IPS-11a (cell line): ENCODE data around the gene VN1R5.
"Not testable (repeated sequence)": the region's sequence is repeated elsewhere in the genome, so short reads cannot be mapped to it uniquely, and the experiment has no call there.

Experiments used
- H3K4me3 ChIP-seq: one replicate; pipeline ENCODE4 v1.5.1; 2013; ENCODE audit warnings: low read depth, low read length, control low read depth

VN1R5 gene

DNA sequence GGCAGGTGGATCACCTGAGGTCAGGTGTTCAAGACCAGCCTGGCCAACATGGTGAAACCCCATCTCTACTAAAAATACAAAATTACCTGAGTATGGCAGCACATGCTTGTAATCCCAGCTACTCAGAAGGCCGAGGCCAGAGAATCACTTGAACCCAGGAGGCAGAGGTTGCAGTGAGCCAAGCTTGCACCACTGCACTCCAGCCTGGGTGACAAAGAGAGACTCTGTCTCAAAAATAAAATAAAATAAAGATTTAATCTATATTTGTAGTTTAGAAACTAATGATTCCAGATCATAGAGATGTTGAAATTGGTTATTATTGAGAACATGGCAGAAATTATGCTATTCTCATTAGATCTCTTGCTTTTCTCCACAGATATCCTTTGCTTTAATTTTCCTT, at the start of gene VN1R5:
VN1R5 (plus strand) TSS at position 301 of the 400 bp plus-strand sequence.
- H3K4me3 ChIP-seq: not testable (repeated sequence)

DNA sequence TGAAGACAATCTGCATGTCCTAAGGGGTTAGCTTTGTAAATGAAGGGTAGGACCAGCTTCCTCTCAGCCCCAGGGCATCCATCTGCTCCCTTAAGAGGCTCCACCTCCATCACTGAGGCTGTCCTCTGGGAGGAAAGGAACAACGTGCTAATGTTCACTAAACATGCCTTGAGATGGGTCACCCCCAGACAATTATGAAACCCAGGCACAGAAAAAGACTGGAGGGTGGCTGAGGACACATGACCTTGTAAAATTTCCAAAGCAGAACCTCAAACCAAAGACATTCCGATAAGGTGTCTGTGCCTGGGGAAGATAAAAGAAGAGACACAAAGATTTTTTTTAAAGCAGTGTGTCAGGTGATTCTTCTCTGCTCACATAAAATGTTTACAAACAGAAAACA, 46.5 kb upstream of the VN1R5 start:
- H3K4me3 ChIP-seq: peak overlapping the region; percentile 21

DNA sequence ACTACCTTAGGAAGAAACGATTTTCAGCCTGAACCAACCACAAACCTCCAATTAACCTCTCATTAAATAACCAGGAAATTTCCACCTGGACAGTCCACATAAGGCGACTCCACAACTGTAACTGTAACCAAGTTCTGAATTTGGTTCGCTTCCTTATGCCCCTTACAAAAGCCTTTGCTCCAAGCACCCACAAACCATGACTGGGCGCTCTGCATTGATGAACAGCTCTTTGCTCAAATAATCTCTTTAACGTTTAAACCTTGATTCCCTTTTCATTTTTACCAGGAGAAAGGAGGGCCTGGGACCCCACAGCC, 45.9 kb upstream of the VN1R5 start:
- H3K4me3 ChIP-seq: peak overlapping the region; percentile 87

DNA sequence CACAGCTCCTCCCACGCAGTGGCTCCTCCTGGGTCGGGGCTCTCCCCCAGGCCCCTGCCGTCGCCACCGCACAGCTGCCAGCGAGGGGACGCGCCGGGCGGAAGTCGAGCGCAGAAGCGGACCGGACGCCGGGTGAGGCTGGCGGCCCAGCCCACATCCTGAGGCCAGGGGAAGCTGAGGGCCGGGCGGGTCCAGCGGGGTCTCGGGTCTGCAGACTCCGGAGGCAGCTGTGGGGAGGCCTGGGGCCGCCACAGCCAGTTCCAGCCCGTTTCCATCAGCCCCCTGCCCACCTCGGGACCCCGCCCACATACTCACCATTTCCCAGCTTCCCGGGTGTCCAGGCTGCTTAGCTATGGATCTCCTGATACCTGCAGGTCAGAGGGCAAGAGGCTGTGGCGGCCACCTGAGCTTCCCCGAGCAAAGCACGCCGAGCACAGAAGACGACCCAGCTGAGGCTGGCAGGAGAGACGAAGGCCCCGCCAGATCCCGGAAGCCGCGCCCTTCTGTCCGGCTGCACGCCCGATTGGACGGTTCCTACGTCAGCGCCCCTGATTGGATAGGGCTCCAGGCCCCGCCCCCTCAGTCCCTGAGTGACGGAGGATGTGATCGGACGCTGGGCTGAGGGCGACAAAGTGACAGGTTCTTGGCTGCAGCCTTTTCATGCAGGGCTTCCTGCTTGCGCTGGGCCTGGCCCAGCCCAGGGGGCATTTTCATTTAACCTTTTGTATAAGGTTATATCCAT, 45.3 kb upstream of the VN1R5 start:
- peak overlapping the region; percentile 87 for H3K4me3 ChIP-seq

DNA sequence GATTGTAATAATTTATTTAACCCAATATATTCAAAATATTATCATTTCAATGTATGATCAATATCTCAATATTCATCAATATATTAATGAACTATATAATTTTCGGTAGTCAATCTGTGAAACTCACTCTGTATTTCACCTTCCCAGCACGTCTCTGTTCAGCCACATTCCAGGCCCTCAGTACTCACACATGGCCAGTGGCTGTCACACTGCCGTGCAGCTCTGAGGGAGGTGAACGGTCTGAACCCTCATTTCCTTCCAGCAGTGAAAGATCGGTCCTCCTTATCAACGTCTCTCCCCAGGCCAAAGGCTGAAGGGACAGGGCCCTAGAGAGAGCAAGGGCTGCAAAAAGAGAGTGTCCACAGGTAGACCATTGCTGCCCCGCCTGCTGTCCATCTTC, 44.5 kb upstream of the VN1R5 start:
- no peak overlapping the region for H3K4me3 ChIP-seq

DNA sequence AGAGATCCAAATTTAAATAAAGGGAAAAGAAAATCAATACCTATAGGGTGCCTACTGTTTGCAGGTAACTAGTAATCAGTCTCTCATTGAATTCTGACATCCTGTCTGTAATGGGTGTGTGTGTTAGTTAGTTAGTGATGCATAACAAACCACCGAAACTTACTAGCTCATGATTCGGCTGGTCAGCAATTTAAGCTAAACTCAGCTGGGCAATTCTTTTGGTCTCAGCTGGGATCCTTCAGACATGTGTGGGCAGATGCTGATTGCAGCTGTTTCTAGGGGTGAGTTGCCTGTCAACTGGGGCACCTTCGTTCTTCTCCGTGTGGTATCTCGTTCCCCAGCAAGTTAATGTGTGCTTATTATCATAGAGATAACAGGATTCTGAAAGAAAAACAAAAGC, 43.9 kb upstream of the VN1R5 start:
- no peak overlapping the region for H3K4me3 ChIP-seq

DNA sequence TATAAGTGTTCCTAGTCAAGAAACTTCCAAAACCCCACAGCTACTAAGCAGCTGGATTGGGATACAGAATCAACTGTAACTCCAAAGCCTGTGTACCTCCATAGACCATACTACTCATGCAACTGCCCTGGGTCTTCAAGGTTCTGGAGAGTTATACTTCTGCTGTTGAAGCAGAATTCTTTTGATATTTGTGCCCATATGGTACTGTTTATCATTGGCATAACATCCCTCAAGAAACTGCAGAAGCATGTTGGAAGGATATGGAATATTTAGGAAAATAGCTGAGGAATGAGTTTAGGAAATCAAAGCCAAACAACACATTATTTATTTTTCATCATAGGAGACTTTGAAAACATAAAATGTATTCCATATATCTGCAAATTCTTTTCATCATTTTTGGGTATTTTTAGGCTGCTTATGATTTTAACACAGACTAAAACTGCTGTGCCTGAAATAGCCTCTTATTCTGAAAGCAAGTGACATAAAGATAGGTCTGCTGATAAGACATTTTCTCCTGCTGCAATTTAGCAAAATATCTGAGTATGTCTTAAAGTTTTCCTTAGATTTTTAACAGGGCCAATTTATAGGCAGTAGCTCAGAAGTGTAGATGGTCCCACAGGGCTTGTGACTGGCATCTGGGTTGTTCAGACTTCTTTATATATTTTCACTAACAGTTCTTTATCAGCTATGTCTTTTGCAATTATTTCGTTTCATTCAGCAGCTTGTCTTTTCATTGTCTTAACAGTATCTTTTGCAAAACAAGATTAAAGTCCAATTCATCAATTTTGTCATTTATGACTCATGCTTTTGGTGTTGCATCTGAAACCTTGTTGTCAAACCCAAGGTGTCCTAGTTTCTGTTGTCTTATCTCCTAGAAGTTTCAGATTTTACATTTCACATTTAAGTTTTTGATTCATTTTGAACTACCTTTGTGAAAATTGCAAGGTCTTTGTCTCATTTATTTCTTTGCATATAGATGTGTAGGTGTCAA, 43.0 kb upstream of the VN1R5 start:
- H3K4me3 ChIP-seq: no peak overlapping the region

DNA sequence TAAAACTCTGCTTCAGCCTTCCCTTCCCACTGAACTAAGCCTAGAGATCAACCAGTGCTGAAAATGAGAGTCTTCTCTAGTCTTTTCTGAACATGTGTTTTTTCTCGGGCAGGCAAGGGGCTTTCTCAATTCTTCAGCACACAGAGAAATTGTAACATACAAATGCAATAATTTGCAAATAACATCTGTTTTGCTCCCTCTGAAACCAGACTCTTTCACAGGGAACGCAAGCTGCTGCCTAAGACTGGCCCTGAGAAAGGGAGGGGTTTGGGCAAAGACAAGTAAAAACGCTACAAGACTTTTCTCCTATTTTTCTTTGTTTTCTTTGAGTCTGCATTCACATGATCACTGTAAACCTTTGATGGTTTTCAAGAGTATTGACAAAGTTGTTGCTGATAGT, 39.6 kb upstream of the VN1R5 start:
- H3K4me3 ChIP-seq: no peak overlapping the region

DNA sequence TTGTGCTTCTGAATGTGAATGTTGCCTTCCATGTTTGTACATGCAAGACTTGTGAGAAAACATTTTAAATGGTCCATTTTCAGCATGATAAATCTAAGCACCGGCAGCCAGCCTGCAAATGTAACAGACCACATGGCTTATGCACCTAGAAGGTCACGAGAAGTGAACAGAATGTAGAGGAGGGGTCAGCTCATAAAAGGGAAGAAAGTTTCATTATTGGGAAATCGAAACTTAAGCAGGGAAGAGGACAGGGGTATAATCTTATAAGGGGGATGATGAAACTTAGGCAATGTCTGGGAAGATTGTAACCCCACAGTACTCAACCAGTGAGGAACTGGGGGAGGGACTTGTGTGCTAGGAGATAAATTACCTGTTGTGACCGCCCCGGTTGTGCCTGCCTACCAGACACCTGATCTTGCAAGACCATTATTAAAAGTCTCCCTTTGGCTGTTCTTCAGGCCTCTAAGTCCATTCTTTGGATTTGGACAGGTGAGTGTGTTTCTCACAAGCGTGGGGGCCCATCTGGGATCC, 37.7 kb upstream of the VN1R5 start:
- no peak overlapping the region for H3K4me3 ChIP-seq

DNA sequence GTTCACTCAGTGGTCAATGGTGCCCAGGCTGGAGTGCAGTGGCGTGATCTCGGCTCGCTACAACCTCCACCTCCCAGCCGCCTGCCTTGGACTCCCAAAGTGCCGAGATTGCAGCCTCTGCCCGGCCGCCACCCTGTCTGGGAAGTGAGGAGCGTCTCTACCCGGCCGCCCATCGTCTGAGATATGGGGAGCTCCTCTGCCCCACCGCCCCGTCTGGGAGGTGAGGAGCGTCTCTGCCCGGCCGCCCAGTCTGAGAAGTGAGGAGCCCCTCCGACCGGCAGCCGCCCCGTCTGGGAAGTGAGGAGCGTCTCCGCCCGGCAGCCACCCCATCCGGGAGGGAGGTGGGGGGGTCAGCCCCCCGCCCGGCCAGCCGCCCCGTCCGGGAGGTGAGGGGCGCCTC, 35.6 kb upstream of the VN1R5 start:
- not testable (repeated sequence) for H3K4me3 ChIP-seq

DNA sequence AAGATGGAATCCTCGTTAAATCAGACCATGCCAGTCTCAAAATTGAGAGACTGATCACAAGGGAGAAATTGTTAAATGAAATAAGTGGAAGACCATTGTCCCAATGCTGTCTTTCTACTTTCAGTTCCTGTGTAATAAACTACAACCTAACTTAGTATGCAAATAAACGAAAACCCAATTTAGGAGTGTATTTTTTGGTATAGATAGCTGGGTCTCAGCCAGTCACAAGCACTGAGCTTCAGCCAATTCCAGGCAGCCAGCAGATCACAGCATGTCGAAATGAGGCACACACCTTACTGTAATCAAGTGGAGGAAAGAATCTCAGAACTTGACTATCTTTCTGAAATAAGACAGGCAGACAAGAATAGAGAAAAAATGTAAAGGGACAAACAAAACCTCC, 33.0 kb upstream of the VN1R5 start:
- H3K4me3 ChIP-seq: no peak overlapping the region

DNA sequence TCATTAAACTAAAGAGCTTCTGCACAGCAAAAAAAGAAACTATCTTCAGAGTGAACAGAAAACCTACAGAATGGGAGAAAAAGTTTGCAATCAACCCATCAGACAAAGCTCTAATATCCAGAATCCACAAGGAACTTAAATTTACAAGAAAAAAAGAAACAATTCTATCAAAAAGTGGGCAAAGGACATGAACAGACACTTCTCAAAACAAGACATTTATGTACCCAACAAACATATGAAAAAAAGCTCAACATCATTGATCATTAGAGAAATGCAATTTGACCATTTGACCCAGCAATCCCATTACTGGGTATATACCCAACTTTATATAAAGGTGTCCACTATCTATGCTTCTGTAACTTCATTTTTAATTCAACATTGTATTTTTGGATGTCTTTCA, 31.1 kb upstream of the VN1R5 start:
- no peak overlapping the region for H3K4me3 ChIP-seq

DNA sequence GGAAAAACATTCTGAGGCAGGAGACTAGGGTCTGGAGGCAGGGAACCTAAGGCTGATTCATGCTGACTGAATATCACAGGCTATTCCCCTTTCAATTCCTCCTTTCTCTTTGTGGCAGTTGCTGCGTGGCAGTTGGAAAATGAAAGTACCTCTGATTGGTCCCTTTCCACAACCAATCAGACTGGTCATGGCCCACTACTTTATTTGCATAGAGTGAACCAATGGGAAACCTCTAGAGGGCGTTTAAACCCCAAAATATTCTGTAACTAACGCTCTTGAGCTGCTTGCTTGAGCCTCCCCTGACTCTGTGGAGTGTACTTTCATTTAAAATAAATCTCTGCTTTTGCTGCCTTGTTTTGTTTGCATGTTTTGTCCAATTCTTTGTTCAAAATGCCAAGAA, 27.7 kb upstream of the VN1R5 start:
- H3K4me3 ChIP-seq: no peak overlapping the region

DNA sequence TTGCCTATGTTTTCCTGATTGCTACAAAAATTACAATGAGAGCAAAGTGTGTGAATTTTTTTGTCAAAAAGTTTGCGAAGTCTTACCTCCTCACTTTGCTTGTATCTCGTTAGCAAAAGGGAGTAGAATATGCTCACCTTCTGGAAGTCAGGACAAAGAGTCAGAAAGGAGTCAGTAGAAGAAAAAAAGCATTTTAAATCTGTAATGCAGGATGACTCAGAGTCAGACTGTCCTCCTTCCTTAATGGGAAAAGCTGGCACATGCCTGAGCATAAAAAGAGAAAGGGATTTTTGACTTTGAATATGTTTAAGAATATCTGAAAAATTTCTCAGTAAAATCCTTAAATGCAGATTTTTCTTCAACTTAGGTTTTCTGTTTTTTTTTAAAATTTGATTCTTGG, 14.2 kb upstream of the VN1R5 start:
- no peak overlapping the region for H3K4me3 ChIP-seq

DNA sequence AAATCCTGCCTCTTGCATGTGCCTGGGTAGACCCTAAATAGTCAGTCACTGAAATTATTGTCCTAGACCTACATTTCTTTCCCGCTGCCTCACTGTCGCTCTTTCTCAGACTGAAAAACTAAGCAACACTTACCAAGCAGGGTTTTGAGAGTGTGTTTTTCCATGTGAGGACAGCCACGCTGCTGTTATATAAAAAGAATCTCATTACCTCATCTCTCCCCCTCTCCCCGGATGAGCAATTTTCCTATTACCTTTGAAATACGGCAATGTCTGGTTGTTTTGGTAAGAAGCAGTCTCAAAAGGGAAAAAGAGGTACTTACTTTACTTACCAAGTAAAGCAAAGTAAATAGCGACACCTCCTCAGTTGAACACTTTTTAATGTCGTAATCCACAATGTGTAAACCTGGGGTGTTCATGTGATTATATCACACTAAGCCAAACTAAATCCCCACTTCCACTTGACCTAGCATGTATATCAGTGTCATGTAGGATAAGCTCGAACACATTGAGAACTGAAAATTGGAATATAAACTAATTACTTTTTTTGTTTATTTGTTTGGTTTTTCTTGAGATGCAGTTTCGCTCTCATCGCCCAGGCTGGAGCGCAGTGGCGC, 12.2 kb upstream of the VN1R5 start:
- no peak overlapping the region for H3K4me3 ChIP-seq

DNA sequence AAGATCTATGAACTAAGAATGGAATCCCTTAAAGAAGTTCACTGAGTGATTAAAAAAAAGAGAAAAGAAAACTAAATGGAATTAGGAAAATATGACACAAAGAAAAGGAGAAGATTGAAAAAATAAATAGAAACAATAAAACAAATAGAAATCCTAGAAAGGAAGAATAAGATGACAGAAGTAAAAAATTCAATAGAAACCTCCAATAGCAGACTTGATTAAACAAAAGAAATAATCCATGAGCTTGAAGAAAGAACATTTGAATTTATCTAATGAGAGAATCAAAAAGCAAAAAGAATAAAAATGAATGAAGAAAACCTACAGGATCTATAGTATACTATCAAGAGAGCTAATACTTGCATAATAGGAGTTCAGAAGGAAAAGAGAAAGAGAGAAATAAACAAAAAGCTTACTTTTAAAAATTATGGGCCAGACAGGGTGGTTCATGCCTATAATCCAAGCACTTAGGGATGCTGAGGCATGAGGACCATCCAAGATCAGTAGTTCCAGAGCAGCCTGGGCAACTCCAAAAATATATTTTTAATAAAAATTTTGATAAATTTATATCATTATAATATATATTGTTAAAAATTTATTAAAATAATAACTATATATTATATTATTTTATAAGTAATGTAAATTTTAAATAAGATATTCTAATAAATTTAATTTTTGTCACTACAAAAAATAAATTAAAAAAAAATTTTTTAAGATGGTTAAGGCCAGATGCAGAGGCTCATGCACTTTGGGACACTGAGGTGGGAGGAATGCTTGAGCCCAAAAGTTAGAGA, 9.4 kb upstream of the VN1R5 start:
- no peak overlapping the region for H3K4me3 ChIP-seq

DNA sequence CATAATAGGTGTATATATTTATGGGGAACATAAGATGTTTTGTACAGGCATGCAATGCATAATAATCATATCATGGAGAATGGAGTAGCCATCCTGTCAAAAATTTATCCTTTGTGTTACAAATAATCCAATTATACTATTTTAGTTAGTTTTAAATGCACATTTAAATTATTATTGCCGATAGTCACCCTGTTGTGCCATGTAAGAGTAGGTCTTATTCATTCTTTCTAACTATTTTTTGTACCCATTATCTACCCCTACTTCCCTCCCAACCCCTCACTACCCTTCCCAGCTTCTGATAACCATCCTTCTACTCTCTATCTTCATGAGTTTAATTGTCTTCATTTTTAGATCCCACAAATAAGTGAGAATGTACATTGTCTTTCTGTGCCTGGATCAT, 8.3 kb upstream of the VN1R5 start:
- no peak overlapping the region for H3K4me3 ChIP-seq

DNA sequence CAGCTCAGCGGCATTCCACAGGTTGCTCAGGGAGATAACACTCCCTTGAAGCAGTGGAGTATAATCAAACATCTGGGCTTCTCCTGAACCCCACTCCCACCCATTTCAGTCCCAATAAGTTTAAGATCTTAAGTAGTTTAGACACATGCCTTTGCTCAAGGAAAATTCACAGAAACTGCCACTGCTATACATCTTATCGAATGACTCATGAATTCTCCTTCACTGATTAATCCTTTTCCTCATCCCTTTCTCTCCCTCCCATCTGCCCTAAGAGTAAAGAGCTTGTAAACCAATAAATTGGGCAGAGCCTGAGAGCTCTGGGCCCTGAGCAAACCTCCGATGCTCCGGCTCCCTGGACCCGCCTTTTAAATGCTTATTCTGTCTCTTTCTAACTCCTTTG, 10.2 kb downstream of the VN1R5 start:
- H3K4me3 ChIP-seq: no peak overlapping the region

DNA sequence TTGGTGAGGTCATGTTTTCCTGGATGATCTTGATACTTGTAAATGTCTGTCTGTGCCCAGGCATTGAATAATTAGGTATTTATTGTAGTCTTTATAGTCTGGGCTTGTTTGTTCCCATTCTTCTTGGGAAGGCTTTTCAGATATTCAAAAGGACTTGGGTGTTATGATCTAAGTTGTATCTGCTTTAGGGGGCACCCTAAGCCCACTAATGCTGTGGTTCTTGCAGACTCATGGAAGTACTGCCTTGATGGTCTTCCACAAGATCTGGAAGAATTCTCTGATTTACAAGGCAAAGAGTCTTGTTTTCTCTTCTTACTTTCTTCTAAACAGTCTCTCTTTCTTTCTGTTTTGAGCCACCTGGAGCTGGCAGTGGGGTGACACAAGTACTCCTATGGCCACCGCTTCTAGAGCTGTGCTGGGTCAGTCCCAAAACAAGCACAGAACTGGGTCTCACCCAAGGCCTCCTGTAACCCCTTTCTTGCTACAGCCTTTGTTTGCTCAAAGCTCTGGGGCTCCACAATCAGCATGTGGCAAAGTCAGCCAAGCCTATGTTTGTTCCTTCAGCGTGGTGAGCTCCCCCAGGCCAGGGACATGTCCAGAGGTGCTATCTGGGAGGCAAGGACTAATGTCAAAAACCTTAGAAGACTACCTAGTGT, 12.6 kb downstream of the VN1R5 start:
- H3K4me3 ChIP-seq: no peak overlapping the region

DNA sequence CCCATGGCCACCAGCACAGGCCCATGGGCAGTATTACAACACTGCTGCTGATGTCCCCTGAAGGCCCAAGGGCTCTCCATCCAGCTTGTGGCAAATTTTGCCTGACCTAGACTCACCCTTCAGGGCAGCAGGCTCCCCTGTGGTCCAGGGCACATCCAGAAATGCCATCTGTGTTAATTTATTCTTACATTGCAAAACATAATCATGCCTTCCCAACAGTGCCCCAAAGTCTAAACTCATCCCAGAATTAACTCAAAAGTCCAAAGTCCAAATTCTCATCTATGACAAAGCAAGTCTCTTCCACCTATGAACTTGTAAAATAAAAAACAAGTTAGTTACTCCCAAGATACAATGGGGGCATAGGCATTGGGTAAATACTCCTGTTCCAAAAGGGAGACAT, 13.3 kb downstream of the VN1R5 start:
- H3K4me3 ChIP-seq: no peak overlapping the region
